Breast epithelium (tissue), 4 donors: ENCODE measurements around the gene PPP6R3. TPM values are rescaled to one million over a fixed set of nuclear protein-coding genes. Genes with fewer than 3 reads are reported as not detected.

Source experiments
- DNase-seq, 2 donors: peaks; one replicate each; pipeline ENCODE4 v3.0.0-alpha.2; 2019; ENCODE audit warnings: low spot score in 2 of 2
- H3K27ac ChIP-seq, 2 donors: fragments of 200-600 bp; sonication (generic) in 1 of 2; one replicate each; pipeline ENCODE4 v1.5.1; 2016 to 2019; ENCODE audit warnings: mild to moderate bottlenecking in 1 of 2
- H3K27me3 ChIP-seq, 2 donors: fragments of 200-600 bp; sonication (generic) in 1 of 2; one replicate each; pipeline versions ENCODE4 v1.5.1 to v1.6.0; 2017 to 2019; ENCODE audit warnings: control low read depth in 1 of 2, mild to moderate bottlenecking in 1 of 2
- H3K36me3 ChIP-seq: fragments of 200-600 bp; one replicate; pipeline ENCODE4 v1.5.1; 2019
- H3K4me1 ChIP-seq, 2 donors: fragments of 200-600 bp; sonication (generic); one replicate each; pipeline ENCODE4 v1.5.1; 2016 to 2019; ENCODE audit warnings: control low read depth in 1 of 2
- H3K4me3 ChIP-seq, 3 donors: fragments of 200-600 bp; sonication (generic); 1 replicate in 2 of 3; 2 replicates in 1 of 3; pipeline ENCODE4 v1.5.1; 2016 to 2019; ENCODE audit warnings: mild to moderate bottlenecking in 3 of 3, moderate library complexity in 2 of 3
- H3K9me3 ChIP-seq, 2 donors: fragments of 200-600 bp; sonication (generic) in 1 of 2; one replicate each; pipeline ENCODE4 v1.5.1; 2016 to 2019; ENCODE audit warnings: control low read depth in 1 of 2
- CTCF ChIP-seq, 3 donors: fragments of 450-650 bp; IDR thresholded peaks; one replicate each; pipeline ENCODE4 v1.5.1; 2016 to 2017; ENCODE audit warnings: antibody characterized with exemption in 3 of 3, mild to moderate bottlenecking in 3 of 3, moderate library complexity in 3 of 3
- POLR2A ChIP-seq: fragments of 450-650 bp; IDR thresholded peaks from one replicate; pipeline ENCODE4 v1.6.1; 2016; ENCODE audit warnings: antibody characterized with exemption, mild to moderate bottlenecking, moderate library complexity
- POLR2AphosphoS5 ChIP-seq, 3 donors: sonication (generic); formaldehyde crosslinking; IDR thresholded peaks; one replicate each; pipeline ENCODE4 v1.6.1; 2017; ENCODE audit warnings: antibody characterized with exemption in 3 of 3
- intact Hi-C: fragments of 100-400 bp; cut with DNase I; formaldehyde crosslinking; loops from one replicate; pipeline ENCODE4 v1.15.1; 2023; ENCODE audit warnings: low total_unique reads
- total RNA-seq, 3 donors: library from RNA; depleted of rRNA; stranded (reverse); fragments of >200 nt; gene quantifications; one replicate each; pipeline ENCODE4 v1.1.0, GENCODE V29; 2016

PPP6R3 gene
- total RNA-seq, 3 donors from 2014 or later, result 113 to 227 (median 183) TPM

- peak in 1 of 2 donors; percentile 45 for DNase-seq
- H3K27me3 ChIP-seq, result no peaks in the 10 kb centered on the region
- no peak for TF ChIP-seq POLR2AphosphoS5 (IDR thresholded peaks at IDR 0.05)
- no peak for TF ChIP-seq POLR2A
- TF ChIP-seq CTCF (IDR thresholded peaks at IDR 0.05), result no peak
- H3K4me3 ChIP-seq, result no peak overlapping the region
- H3K36me3 ChIP-seq, result no peaks in the 10 kb centered on the region
- H3K27ac ChIP-seq, result peak overlapping the region in 1 of 2 donors; percentile 93
- H3K4me1 ChIP-seq, result peaks cover 4 to 10% of the 10 kb centered on the region in 2 donors
- intact Hi-C loops, result no loop called here
- peaks cover 7 to 8% of the 10 kb centered on the region in 2 donors for H3K9me3 ChIP-seq
Measured at GRCh38 chr11:68657021-68657780, 196.6 kb downstream of the PPP6R3 start.

GRCh38 chr11:68658097-68658496 is 197.5 kb downstream of the PPP6R3 start:
- TF ChIP-seq POLR2AphosphoS5 (IDR thresholded peaks at IDR 0.05), result no peak
- no peak for TF ChIP-seq CTCF (IDR thresholded peaks at IDR 0.05)
- no peak for TF ChIP-seq POLR2A
- peaks cover 7 to 8% of the 10 kb centered on the region in 2 donors for H3K9me3 ChIP-seq
- intact Hi-C loops, result no loop called here
- peaks cover 4 to 10% of the 10 kb centered on the region in 2 donors for H3K4me1 ChIP-seq
- peak in 1 of 2 donors; percentile 17 for DNase-seq
- H3K36me3 ChIP-seq, result no peaks in the 10 kb centered on the region
- H3K27me3 ChIP-seq, result no peaks in the 10 kb centered on the region
- no peak overlapping the region for H3K4me3 ChIP-seq
- H3K27ac ChIP-seq, result peak overlapping the region; percentile 73 to 93

- H3K4me1 ChIP-seq, result peaks cover 4 to 10% of the 10 kb centered on the region in 2 donors
- TF ChIP-seq CTCF (IDR thresholded peaks at IDR 0.05) (no peak), POLR2AphosphoS5 (IDR thresholded peaks at IDR 0.05) (peak in 1 of 3 donors; percentile 10)
- H3K4me3 ChIP-seq, result peak overlapping the region in 1 of 3 donors; percentile 37
- intact Hi-C loops, result no loop called here
- no peaks in the 10 kb centered on the region for H3K27me3 ChIP-seq
- DNase-seq, result peak in 1 of 2 donors; percentile 48
- H3K27ac ChIP-seq, result peak overlapping the region; percentile 84 to 96
- no peaks in the 10 kb centered on the region for H3K36me3 ChIP-seq
- H3K9me3 ChIP-seq, result peaks cover 7 to 8% of the 10 kb centered on the region in 2 donors
Measured at GRCh38 chr11:68658661-68659060, 198.1 kb downstream of the PPP6R3 start.

GRCh38 chr11:68659158-68659921 is 198.8 kb downstream of the PPP6R3 start:
- DNase-seq, result peak; percentile 77 to 85
- Histone ChIP-seq H3K27ac (peak overlapping the region; percentile 84 to 96), H3K4me1 (peaks cover 4 to 10% of the 10 kb centered on the region in 2 donors), H3K9me3 (peaks cover 7 to 8% of the 10 kb centered on the region in 2 donors), H3K4me3 (peak overlapping the region in 1 of 3 donors; percentile 37), H3K36me3 (no peaks in the 10 kb centered on the region), H3K27me3 (no peaks in the 10 kb centered on the region)
- TF ChIP-seq CTCF (IDR thresholded peaks at IDR 0.05) (no peak), POLR2A (no peak), POLR2AphosphoS5 (IDR thresholded peaks at IDR 0.05) (peak; percentile 13 to 65 (median 44))
- intact Hi-C loops, result no loop called here
